CD14-positive monocyte (primary cell): ENCODE data around the gene STK39. TPM values are rescaled to one million over a fixed set of nuclear protein-coding genes. Genes with fewer than 3 reads are reported as not detected.

Experiments used
- DNase-seq, 3 donors: peaks; one replicate each; pipeline ENCODE4 v3.0.0-alpha.2; 2011 to 2022
- H2AFZ ChIP-seq: 2 replicates; pipeline ENCODE4 v1.6.0; 2012; ENCODE audit warnings: mild to moderate bottlenecking, low read depth, low read length, inconsistent platforms; ENCODE audit not compliant: insufficient read depth, poor library complexity, severe bottlenecking
- H3K27ac ChIP-seq, 2 donors: 1 replicate in 1 of 2; 2 replicates in 1 of 2; pipeline ENCODE4 v1.5.1; 2012 to 2013; ENCODE audit warnings: low read length in 2 of 2, control low read depth in 1 of 2, inconsistent platforms in 1 of 2, low read depth in 1 of 2, mild to moderate bottlenecking in 1 of 2
- H3K27me3 ChIP-seq, 2 donors: one replicate each; pipeline versions ENCODE4 v1.6.0 to v1.6.1; 2011 to 2013; ENCODE audit warnings: low read length in 2 of 2; ENCODE audit not compliant: control insufficient read depth in 2 of 2, insufficient read depth in 2 of 2
- H3K36me3 ChIP-seq, 2 donors: replicated peaks in 1 of 2; 1 replicate in 1 of 2; 2 replicates in 1 of 2; pipeline versions ENCODE4 v1.5.1 to v1.6.1; 2012 to 2013; ENCODE audit warnings: low read length in 2 of 2, control low read depth in 1 of 2, inconsistent platforms in 1 of 2, mild to moderate bottlenecking in 1 of 2; ENCODE audit not compliant: insufficient read depth in 2 of 2, control insufficient read depth in 1 of 2
- H3K4me1 ChIP-seq, 2 donors: 1 replicate in 1 of 2; 2 replicates in 1 of 2; pipeline versions ENCODE4 v1.5.1 to v1.6.1; 2012 to 2013; ENCODE audit warnings: low read length in 2 of 2, control low read depth in 1 of 2, inconsistent platforms in 1 of 2, mild to moderate bottlenecking in 1 of 2, moderate library complexity in 1 of 2; ENCODE audit not compliant: insufficient read depth in 2 of 2, control insufficient read depth in 1 of 2
- H3K4me2 ChIP-seq: replicated peaks from 2 replicates; pipeline ENCODE3; 2012; ENCODE audit warnings: low read length, moderate library complexity, mild to moderate bottlenecking; ENCODE audit not compliant: poor library complexity, severe bottlenecking; ENCODE audit errors: extremely low read depth
- H3K4me3 ChIP-seq, 3 experiments: fragments of 200-600 bp in 1 of 3; sonication (generic) in 1 of 3; replicated peaks in 1 of 3; 1 replicate in 2 of 3; 2 replicates in 1 of 3; pipeline ENCODE4 v1.5.1; 2011 to 2013; ENCODE audit warnings: low read length in 3 of 3, mild to moderate bottlenecking in 3 of 3, control low read depth in 2 of 3, low read depth in 2 of 3, inconsistent platforms in 1 of 3, moderate library complexity in 1 of 3
- H3K79me2 ChIP-seq: 2 replicates; pipeline ENCODE4 v1.6.0; 2012; ENCODE audit warnings: mild to moderate bottlenecking, control low read depth, inconsistent platforms, low read length, moderate library complexity; ENCODE audit not compliant: insufficient read depth
- H3K9ac ChIP-seq: 2 replicates; pipeline ENCODE4 v1.6.0; 2017; ENCODE audit warnings: low read length, mild to moderate bottlenecking; ENCODE audit not compliant: insufficient read depth, poor library complexity, severe bottlenecking
- H3K9me3 ChIP-seq, 2 donors: replicated peaks in 1 of 2; 1 replicate in 1 of 2; 2 replicates in 1 of 2; pipeline versions ENCODE4 v1.5.1 to v1.6.1; 2012 to 2013; ENCODE audit warnings: low read length in 2 of 2, control low read depth in 1 of 2; ENCODE audit not compliant: control insufficient read depth in 1 of 2, insufficient read depth in 1 of 2
- H4K20me1 ChIP-seq: 2 replicates; pipeline ENCODE4 v1.6.0; 2012; ENCODE audit warnings: mild to moderate bottlenecking, low read length, control low read depth, moderate library complexity; ENCODE audit not compliant: insufficient read depth
- H3K27ac Mint-ChIP-seq, 7 donors: one replicate each; pipeline ENCODE4 v1.8.0; 2020; ENCODE audit warnings: mild to moderate bottlenecking in 7 of 7, mixed read lengths in 7 of 7, moderate library complexity in 6 of 7, inconsistent platforms in 2 of 7
- H3K27me3 Mint-ChIP-seq, 3 donors: one replicate each; pipeline ENCODE4 v1.8.0; 2021 to 2022; ENCODE audit warnings: low read depth in 3 of 3, mild to moderate bottlenecking in 3 of 3, mixed read lengths in 3 of 3, moderate library complexity in 3 of 3, inconsistent platforms in 1 of 3
- H3K36me3 Mint-ChIP-seq, 2 donors: one replicate each; pipeline ENCODE4 v1.8.0; 2020; ENCODE audit warnings: mixed read lengths in 2 of 2, inconsistent platforms in 1 of 2, mild to moderate bottlenecking in 1 of 2
- H3K4me1 Mint-ChIP-seq: one replicate; pipeline ENCODE4 v1.8.0; 2020; ENCODE audit warnings: mild to moderate bottlenecking, mixed read lengths
- H3K4me3 Mint-ChIP-seq, 2 donors: one replicate each; pipeline ENCODE4 v1.8.0; 2020; ENCODE audit warnings: mild to moderate bottlenecking in 2 of 2, mixed read lengths in 2 of 2, moderate library complexity in 1 of 2
- H3K9me3 Mint-ChIP-seq, 7 donors: one replicate each; pipeline ENCODE4 v1.8.0; 2020 to 2022; ENCODE audit warnings: mixed read lengths in 7 of 7, mild to moderate bottlenecking in 6 of 7, moderate library complexity in 6 of 7, inconsistent platforms in 2 of 7
- CTCF ChIP-seq: fragments of 200-600 bp; IDR thresholded peaks from one replicate; pipeline ENCODE4 v1.8.0; 2022; ENCODE audit warnings: antibody characterized with exemption, mild to moderate bottlenecking
- WGBS: methylation state at CpG from one replicate; pipeline ENCODE4 v1.1.5; 2013; ENCODE audit warnings: missing lambda C conversion rate; ENCODE audit not compliant: insufficient coverage; 5-methylcytosine and 5-hydroxymethylcytosine counted together
- intact Hi-C, 2 donors: fragments of 100-400 bp; cut with micrococcal nuclease; formaldehyde crosslinking; loops; one replicate each; pipeline versions ENCODE4 v1.15.0 to v1.15.1; 2023
- polyA plus RNA-seq, 3 donors: library from polyadenylated mRNA; depleted of rRNA in 1 of 3; unstranded in 2 of 3; stranded (reverse) in 1 of 3; fragments of 300-500 nt in 2 of 3; fragments of >200 nt in 1 of 3; fragmentation: Illumina TruSeq in 2 of 3; gene quantifications; 1 replicate in 2 of 3; 2 replicates in 1 of 3; pipeline ENCODE4 v1.2.3, GENCODE V29; 2012 to 2021

STK39 gene
- polyA plus RNA-seq, 3 donors: 1.2 to 2.7 (median 2.6) TPM

- peak overlapping the region; percentile 76 to 95 (median 87) for H3K27ac Mint-ChIP-seq
- H3K4me2 ChIP-seq: peak overlapping the region; percentile 80
- H3K4me1 Mint-ChIP-seq: peaks cover 39% of the 10 kb centered on the region
Observed at GRCh38 chr2:168184681-168185513, 62.5 kb downstream of the STK39 start.

More at GRCh38 chr2:168184681-168185513, 62.5 kb downstream of the STK39 start:
- Histone ChIP-seq H3K9ac (peak overlapping the region; percentile 44), H4K20me1 (no peaks in the 10 kb centered on the region), H3K36me3 (peaks cover 7 to 16% of the 10 kb centered on the region in 2 donors), H3K79me2 (peaks cover 60% of the 10 kb centered on the region), H3K27ac (peak overlapping the region in 1 of 2 donors; percentile 85), H3K9me3 (no peaks in the 10 kb centered on the region), H3K4me1 (peaks cover 29 to 40% of the 10 kb centered on the region in 2 donors), H3K27me3 (no peaks in the 10 kb centered on the region), H3K4me3 (peak overlapping the region in 2 of 3 experiments; percentile 38 to 66), H2AFZ (no peak overlapping the region)
- Mint-ChIP-seq H3K27me3 (no peaks in the 10 kb centered on the region), H3K36me3 (peaks cover 13 to 18% of the 10 kb centered on the region in 2 donors), H3K4me3 (peak overlapping the region; percentile 27 to 80), H3K9me3 (no peaks in the 10 kb centered on the region)
- DNase-seq: peak; percentile 12 to 25 (median 21)
- no CpG with 5 or more reads among the region's 4 CpGs for WGBS
- no peak for TF ChIP-seq CTCF
- intact Hi-C loops: no loop called here
